RWPE1 (cell line): Measurements from ENCODE around the gene GLIS1.

Experiments used
- CTCF ChIA-PET: fragments of 350-600 bp; sonication (Branson Sonifier 250); formaldehyde crosslinking; extraction: SDS; loops from one replicate; lab custom pipeline; 2021; lab: Yijun Ruan, JAX
- POLR2A ChIA-PET: fragments of 400-600 bp; formaldehyde crosslinking; extraction: SDS; loops from one replicate; lab custom pipeline; 2020; ENCODE audit warnings: antibody characterized with exemption; ENCODE audit not compliant: low non-redundant PET; lab: Yijun Ruan, JAX
- DNase-seq: peaks from one replicate; pipeline ENCODE4 v3.0.0; 2012; ENCODE audit warnings: low spot score
- H3K27ac ChIP-seq: fragments of 450-650 bp; 2 replicates; pipeline ENCODE4 v1.5.1; 2017
- TF ChIP-seq, protein P1 (sequence below): fragments of 450-650 bp; conservative IDR thresholded peaks from 2 replicates; pipeline ENCODE4 v1.5.1; 2017; ENCODE audit warnings: low read depth, mild to moderate bottlenecking

Gene GLIS1

GRCh38 chr1:53517821-53518352, 221.1 kb downstream of the GLIS1 start:
- H3K27ac ChIP-seq, result no peak overlapping the region
- CTCF ChIA-PET, result no interaction called here
- TF ChIP-seq, protein P1, sequence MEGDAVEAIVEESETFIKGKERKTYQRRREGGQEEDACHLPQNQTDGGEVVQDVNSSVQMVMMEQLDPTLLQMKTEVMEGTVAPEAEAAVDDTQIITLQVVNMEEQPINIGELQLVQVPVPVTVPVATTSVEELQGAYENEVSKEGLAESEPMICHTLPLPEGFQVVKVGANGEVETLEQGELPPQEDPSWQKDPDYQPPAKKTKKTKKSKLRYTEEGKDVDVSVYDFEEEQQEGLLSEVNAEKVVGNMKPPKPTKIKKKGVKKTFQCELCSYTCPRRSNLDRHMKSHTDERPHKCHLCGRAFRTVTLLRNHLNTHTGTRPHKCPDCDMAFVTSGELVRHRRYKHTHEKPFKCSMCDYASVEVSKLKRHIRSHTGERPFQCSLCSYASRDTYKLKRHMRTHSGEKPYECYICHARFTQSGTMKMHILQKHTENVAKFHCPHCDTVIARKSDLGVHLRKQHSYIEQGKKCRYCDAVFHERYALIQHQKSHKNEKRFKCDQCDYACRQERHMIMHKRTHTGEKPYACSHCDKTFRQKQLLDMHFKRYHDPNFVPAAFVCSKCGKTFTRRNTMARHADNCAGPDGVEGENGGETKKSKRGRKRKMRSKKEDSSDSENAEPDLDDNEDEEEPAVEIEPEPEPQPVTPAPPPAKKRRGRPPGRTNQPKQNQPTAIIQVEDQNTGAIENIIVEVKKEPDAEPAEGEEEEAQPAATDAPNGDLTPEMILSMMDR, result no peak
- POLR2A ChIA-PET, result no interaction called here
- DNase-seq, result no peak

GRCh38 chr1:53517109-53517508, 221.9 kb downstream of the GLIS1 start:
- no peak for DNase-seq
- POLR2A ChIA-PET, result no interaction called here
- TF ChIP-seq, protein P1, result no peak
- CTCF ChIA-PET, result interaction anchor here (0.7 kb wide), 1 partner anchor 144 kb away, joined by 5 read pairs; no protein-coding TSS in a partner anchor
- H3K27ac ChIP-seq, result no peak overlapping the region

DNA sequence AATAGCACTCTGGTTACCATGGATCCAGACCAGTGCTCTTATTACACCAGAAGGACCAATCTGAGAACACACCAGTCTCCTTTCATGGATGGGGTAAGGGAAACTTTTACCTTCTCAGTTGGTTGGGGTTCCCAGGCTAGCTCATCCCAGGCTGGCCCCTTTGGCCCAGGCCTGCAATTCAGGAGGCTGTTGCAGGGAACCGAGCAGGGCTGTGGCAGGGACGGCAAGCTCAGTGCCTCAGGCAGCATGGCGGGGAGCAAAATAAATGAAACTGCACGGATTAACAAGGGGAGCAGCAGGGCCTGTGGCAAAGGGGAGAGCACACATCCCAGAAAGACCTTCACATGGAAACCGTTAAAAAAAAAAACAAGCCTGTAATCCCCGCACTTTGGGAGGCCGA, 222.8 kb downstream of the GLIS1 start:
- ChIA-PET CTCF (no interaction called here), POLR2A (no interaction called here)
- TF ChIP-seq, protein P1, result no peak
- H3K27ac ChIP-seq, result no peak overlapping the region
- DNase-seq, result no peak

- DNase-seq, result no peak
- CTCF ChIA-PET, result no interaction called here
- H3K27ac ChIP-seq, result no peak overlapping the region
- TF ChIP-seq, protein P1, result no peak
- POLR2A ChIA-PET, result interaction anchor here (0.6 kb wide), 1 partner anchor 27 kb away, joined by 3 read pairs; no protein-coding TSS in a partner anchor
These were observed 224.5 kb downstream of the GLIS1 start for GRCh38 chr1:53514436-53514835.

GRCh38 chr1:53513846-53514245, 225.1 kb downstream of the GLIS1 start:
- no peak overlapping the region for H3K27ac ChIP-seq
- DNase-seq, result no peak
- CTCF ChIA-PET, result no interaction called here
- TF ChIP-seq, protein P1, result no peak
- POLR2A ChIA-PET, result no interaction called here

DNA sequence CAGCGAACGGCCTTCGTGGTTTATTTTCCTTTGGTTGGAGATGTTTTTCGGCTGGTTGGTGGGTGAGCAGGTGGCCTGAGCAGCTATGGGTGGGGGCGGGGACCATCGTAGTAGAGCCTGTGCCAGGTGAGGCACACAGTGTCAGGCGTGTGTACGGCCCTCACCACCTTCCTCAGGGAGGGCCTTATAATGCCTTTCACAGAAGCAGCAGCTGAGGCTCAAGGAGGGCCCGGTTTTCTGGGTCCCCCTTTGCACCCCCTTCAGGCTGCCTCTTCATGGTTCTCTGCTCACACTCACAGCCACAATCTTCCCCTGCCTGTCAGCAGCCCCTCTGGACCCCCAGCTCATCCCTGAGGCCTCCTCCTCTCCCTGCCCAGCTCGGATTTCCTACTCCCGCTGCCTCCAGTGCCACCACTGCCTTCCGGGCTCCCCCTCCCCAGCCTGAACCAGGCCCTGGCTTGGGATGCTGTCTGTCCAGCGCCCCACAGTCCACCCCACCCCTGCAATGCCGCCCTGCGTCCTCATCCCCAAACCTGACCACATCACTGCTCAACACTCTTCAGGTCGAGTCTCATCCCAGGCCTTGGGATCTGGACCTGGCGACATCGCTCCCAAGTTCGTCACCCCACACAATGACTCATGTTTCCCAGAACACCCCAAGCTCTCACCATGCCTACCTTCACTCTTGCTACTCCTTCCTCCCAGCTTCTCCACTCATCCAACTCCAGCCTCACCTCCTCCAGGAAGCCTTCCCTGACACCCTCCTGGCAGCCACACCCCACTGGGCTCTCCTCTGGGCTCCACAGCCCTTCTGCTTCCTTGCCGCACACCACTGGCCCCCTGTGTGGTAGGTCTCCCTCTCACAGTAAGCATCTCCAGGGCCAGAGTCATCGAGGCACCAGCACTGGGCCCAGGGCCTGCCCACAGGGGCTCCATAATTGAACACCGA, 225.9 kb downstream of the GLIS1 start:
- ChIA-PET POLR2A (no interaction called here), CTCF (no interaction called here)
- TF ChIP-seq, protein P1, result no peak
- H3K27ac ChIP-seq, result no peak overlapping the region
- no peak for DNase-seq
